HG02623 (cell line): Measurements from ENCODE around the gene TMEM204.

Source experiments
- ATAC-seq: cut with Tn5 transposase; IDR thresholded peaks from one replicate; pipeline ENCODE4 v1.9.1; 2021; ENCODE audit warnings: moderate library complexity; ENCODE audit not compliant: unreplicated experiment

The TMEM204 gene

DNA sequence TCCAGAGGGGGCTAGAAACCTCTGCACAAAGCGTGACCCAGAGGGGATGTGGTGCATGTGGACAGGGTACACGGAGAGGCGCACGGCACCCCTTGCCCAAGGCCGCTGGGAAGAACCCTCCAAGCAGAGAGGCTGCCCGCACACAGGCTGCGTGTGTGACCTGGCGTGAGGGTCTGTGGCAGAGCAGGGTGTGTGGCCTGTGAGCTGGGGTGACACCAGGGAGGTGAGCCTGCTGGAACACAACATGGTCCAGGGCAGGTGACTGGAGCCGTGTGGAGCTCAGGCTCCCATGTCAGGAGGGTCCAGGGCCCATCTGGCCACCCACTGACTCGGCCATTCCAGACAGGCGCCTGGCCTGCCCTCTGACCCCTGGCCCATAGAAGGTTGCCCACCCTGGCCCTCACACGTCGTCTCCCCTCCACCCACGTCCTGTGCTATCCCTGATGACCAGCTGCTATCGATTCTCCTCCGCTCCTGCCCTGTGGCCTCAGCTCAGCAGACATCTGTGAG lies 14.8 kb upstream of the TMEM204 start:
- ATAC-seq, result no peak

DNA sequence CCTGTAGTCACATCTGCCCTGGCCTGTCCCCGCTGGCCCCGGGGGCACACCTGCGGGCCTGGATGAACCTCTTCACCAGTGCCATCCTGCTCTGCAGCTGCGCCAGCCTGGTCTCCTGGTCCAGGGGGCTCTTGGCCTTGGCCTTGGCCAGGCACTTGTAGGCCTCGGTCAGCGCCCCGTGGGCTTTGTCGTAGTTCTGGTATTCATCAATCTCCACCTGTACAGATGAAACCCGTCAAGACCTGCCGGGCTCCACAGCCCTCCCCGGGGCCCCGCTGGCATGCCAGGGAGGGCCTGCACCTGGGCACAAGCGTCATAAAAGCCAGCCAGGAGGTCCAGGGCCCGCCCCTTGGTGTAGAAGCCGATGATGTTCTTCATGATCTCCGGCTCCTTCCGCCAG lies 13.6 kb upstream of the TMEM204 start:
- ATAC-seq, result no peak

DNA sequence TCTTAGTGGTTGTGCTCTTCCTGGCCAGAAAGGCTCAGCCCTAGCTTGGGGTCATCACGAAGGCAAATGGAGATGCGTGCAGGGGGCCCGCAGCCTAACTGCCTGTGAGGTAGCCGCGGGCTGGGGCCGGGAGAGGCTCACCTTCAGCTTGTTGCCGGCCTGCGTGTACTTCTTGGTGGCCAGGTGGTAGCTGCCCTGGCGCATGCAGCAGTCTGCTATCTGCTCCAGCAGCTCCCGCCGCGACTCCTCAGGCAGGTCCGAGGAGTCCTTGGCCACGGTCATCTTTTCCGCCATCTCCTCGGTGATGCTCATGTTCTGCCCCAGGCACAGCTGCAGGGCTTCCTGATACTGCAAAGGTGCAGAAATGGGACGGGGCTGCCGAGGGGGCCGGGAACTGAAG lies 13.0 kb upstream of the TMEM204 start:
- ATAC-seq, result no peak

DNA sequence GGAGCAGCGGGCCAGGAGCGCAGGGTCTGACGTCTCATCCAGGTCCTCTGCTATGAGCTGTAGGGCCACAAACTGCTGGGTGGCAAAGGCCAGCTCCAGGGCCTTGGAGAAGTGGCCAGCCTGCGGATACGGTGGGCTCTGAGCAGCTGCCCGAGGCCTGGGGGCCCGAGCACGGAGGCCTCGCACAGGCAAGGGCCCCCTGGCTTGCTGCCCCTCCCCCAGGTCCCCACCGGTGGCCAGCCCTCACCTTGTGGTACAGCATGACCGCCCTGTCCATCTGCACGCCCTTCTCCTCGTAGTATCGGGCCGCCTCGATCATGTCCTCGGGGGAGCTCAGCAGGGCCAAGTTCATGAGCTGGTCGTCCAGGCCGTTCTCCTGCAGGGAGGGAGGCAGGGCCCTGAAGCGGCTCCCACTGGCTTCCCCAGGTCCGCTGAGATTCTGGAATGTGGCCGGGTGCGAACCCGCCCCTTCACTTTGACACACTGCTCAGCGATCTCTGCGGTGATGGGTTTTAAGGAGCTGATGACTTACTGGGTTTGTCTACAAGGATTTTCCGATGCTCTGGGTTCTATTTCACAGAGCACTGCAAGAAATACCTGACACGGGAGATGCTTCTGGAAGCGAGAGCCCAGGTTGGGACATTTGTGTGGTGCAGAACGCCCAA lies 9.8 kb upstream of the TMEM204 start:
- no peak for ATAC-seq

DNA sequence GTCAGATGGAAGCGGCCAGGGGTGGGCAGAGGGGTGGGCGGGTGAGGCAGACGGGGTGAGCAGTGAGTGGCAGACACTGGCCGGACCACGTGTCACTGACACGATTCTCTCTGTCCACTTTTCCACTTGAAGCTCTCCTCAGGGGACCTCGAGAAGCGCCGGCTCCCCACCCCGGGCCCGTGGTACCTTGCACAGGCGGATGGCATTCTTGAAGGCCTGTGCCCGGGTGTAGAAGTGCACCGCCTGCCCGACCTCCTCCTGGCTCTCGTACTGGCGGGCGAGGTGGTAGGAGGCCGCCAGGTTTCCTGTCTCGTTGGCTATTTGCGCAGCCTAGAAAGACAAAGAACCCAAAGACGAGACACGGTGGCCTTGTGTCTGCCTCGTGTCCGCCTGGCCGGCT lies 9.1 kb upstream of the TMEM204 start:
- ATAC-seq, result no peak

GRCh38 chr16:1525871-1526607 lies 7.4 kb upstream of the TMEM204 start:
- ATAC-seq, result no peak

DNA sequence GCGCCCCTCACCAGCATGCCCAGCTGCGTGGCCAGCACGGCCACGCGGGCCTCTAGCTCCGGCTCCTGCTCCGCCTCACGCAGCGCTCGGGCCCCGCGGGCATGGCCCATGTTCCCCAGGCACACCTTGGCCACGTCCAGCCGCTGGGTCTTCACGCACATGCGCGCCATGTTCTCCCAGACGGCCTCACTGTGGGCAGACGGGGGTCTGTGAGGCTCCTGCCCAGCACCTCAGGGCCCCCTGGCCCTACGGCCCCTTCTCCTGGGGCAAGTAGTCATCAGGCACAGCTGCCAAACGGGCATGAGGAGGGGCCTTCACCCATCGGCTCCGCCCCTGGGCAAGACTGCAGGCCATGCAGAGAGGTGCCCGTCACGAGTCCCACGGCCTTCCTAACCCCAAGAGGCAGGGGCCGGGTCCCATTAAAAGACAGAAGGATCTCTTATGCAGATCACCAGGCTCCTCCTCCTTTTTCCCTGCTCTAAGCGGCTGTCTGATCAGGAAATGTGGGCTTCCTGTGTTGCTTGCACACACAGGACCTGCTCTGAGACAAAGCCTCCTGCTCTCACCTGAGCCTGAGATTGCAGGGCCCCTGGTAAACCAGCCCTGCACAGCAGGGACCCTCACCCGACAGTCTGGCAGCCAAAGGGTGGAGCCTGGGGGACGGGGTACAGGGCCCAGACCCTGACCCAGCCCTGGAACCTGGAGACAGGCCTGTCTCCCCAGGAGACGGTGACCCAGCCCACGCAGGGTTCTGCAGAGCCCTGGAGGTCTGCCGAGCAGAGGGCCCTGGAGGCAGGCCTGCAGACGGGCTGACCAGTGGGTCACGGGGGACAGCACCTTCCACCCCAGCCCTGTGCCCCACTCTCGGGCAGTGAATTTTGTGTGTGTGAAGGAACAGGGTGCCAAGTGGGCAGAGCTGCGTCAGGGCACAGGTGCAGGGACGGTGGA lies 6.6 kb upstream of the TMEM204 start:
- ATAC-seq, result no peak

DNA sequence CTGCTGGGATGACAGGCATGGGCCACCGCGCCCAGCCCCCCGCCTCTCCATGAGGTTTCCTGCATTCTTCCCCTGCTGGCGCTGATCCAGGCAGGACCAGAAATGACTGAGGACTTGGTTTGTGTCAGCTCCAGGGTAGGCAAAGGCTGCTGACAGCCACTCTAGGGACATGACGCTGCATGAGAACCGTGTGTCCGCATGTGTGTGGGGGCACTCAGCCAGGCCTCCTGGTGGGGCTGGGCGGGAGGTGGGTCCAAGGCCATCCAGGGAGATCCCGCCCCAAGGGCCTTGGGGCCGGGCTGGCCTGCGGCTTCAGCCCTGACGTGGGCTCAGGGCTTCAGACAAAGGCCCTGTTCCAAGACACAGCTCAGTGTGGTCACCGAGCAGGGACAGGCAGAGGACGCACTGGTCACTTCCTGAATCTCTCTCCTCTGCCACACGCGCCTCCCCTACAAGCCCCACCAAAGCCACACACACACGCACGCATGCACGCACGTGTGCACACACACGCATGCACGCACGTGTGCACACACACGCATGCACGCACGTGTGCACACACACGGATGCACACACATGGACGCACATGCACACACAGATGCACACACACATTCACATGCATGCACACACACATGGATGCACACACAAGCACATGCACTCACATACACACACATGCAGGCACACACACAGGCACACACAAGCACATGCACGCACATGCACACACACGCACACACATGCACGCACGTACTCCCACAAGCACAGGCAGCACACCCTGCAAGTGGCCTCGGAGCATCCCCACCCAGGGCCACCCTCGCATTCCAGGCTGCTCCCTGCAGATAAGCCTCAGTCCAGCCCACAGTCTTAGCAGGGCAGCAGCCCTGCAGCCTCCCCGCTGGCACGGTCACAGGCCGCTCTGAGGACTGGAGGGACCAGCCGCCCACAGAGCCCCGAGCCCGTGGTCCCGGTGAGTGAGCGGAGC lies 5.3 kb upstream of the TMEM204 start:
- ATAC-seq, result no peak

GRCh38 chr16:1528921-1529537 lies 4.4 kb upstream of the TMEM204 start:
- no peak for ATAC-seq

- ATAC-seq, result no peak
Observed at GRCh38 chr16:1530349-1530882, 3.0 kb upstream of the TMEM204 start.

GRCh38 chr16:1530883-1531637 lies 2.4 kb upstream of the TMEM204 start:
- no peak for ATAC-seq

GRCh38 chr16:1531638-1531910 lies 1.9 kb upstream of the TMEM204 start:
- ATAC-seq, result no peak

DNA sequence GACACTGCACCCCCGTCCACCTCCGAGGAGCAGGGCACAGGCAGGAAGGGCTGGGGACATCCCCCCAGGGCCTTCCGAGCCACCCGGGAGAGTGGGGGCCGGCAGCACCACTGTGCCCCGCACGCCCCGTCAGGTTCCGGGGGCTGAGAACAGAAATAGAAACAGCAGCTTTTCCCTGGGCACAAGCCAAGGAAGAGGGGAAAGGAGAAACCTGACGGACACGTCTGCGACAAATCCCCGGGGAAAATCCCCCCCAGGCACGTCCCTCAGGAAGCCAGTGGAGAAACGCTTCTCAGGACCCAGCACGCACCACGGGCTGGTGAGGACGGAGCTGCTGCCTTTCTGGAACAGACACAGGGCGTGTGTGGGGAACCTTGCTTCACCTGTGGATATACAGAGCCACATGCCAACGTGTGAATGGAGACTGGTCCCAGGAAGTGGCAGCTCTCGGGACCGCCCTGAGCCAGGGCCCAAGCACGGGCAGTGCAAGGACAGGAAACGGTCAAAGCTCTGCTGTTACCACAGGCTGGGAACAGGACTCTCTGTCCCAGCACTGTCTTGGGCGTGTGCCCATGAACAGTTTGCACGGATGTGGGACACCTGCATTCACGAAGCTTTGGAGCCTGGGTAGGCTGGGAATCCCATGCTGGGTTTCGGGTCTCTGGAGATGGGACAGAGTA lies 1.2 kb upstream of the TMEM204 start:
- ATAC-seq, result no peak

DNA sequence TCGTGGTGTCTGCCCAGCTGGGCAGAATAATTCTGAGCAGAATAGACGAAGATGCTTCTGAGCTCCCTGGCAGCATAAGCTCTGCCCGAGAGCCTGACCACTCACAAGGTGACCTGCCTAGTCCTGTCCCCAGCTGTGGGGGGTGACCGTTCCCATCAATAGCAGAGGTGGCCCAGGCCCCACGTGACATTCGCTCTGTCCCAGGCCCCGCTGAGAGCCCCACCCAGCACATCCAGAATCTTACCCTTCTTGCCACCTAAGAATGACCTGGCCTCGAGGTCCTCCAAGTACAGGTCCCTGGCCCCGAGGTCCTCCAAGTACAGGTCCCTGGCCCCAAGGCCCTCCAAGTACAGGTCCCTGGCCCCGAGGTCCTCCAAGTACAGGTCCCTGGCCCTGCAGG lies 695 bp upstream of the TMEM204 start:
- no peak for ATAC-seq

- no peak for ATAC-seq
Observed at GRCh38 chr16:1534021-1535020, 855 bp downstream of the TMEM204 start.

DNA sequence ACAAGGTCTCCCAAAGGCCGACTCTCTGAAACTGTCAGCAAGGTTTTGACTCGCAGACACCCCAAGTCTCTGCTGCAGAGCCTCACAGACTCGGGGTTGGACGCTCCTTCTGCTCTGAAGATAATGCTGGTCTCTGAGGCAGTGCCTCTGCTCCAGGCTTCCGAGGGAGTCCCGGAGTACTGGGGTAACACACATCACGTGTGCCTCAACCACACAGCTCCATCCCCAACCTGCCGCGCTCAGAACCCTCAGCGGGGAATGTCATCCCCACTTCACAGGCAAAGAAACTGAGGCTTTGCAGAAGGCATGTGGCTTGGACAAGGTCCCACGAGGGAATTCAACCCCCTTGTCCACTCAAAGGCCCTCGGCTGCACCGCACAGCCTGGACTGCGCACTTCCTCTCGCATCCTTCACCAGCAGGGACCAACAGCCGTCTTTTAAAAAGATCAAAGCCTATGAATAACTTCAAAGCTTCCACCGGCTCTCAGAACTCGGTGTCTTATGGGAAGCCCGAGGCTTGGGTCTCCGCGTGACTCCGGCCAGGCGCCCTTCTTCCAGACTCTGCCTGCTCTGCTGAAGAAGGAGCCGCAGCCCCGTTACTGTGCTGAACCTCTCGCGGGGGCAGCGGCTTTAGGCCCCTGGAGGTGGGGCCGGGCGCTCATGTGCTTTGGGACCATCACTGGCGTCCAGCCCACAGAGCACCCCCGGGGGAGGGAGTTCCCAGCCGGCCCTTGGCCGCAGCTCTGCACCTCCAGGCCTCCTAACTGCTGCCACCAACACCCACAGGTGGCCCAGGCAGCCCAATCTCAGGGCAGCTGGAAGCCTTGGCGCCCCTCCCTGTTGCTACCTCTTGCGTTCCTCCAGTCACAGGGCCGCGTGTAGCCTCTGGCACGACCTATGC lies 2.2 kb downstream of the TMEM204 start:
- ATAC-seq, result no peak
